A673 (cell line): ENCODE results near the gene SUSD6. TPM values are rescaled to one million over a fixed set of nuclear protein-coding genes. Genes with fewer than 3 reads are reported as not detected.

Experiments
- BruUV-seq: library from RNA; stranded (reverse); fragments of 400-500 nt; replicated peaks from 2 replicates; lab custom pipeline; 2021; lab: Mats Ljungman, UMichigan
- CTCF ChIA-PET: fragments of 300-600 bp; sonication (Branson Sonifier 250); formaldehyde crosslinking; loops from one replicate; lab custom pipeline; 2022; ENCODE audit warnings: antibody characterized with exemption; lab: Charles Lee
- POLR2A ChIA-PET: fragments of 300-600 bp; sonication (Branson Sonifier 250); formaldehyde crosslinking; loops from one replicate; lab custom pipeline; 2022; ENCODE audit warnings: antibody characterized with exemption; ENCODE audit not compliant: low non-redundant PET; lab: Charles Lee
- DNase-seq: peaks from one replicate; pipeline ENCODE4 v3.0.0-alpha.2; 2015; ENCODE audit warnings: low spot score
- H3K27ac ChIP-seq: fragments of 200-600 bp; sonication (generic); 2 replicates; pipeline ENCODE4 v1.5.1; 2016; ENCODE audit warnings: mixed run types, low read depth, mild to moderate bottlenecking, mixed read lengths, antibody characterized with exemption, low read length; ENCODE audit not compliant: poor library complexity, severe bottlenecking
- H3K27me3 ChIP-seq: fragments of 200-600 bp; sonication (generic); replicated peaks from 2 replicates; pipeline ENCODE4 v1.6.1; 2017; ENCODE audit warnings: mixed run types, low read depth, mild to moderate bottlenecking, mixed read lengths, antibody characterized with exemption, low read length; ENCODE audit not compliant: insufficient read depth, poor library complexity
- H3K36me3 ChIP-seq: fragments of 200-600 bp; sonication (generic); 2 replicates; pipeline ENCODE4 v1.6.1; 2016; ENCODE audit warnings: mixed run types, mild to moderate bottlenecking, mixed read lengths, antibody characterized with exemption, low read length; ENCODE audit not compliant: insufficient read depth, poor library complexity, severe bottlenecking
- H3K4me1 ChIP-seq: fragments of 200-600 bp; sonication (generic); 2 replicates; pipeline ENCODE4 v1.6.1; 2017; ENCODE audit warnings: mixed run types, mild to moderate bottlenecking, mixed read lengths, antibody characterized with exemption, low read length; ENCODE audit not compliant: insufficient read depth, poor library complexity, severe bottlenecking
- H3K4me3 ChIP-seq: fragments of 200-600 bp; sonication (generic); 2 replicates; pipeline ENCODE4 v1.5.1; 2016; ENCODE audit warnings: low read depth, mixed run types, mild to moderate bottlenecking, mixed read lengths, low read length; ENCODE audit not compliant: poor library complexity, severe bottlenecking
- H3K9me3 ChIP-seq: fragments of 200-600 bp; sonication (generic); 2 replicates; pipeline ENCODE4 v1.6.1; 2016; ENCODE audit warnings: mixed run types, low read depth, mild to moderate bottlenecking, mixed read lengths, antibody characterized with exemption, low read length; ENCODE audit not compliant: poor library complexity, severe bottlenecking
- CTCF ChIP-seq: fragments of 300-800, 200-600 bp; sonication (generic); conservative IDR thresholded peaks from 2 replicates; pipeline ENCODE4 v1.5.1; 2017; ENCODE audit warnings: low read depth, mild to moderate bottlenecking, antibody characterized with exemption, low read length, moderate library complexity, mixed read lengths
- EZH2 ChIP-seq: fragments of 200-600 bp; sonication (generic); IDR thresholded peaks from 2 replicates; pipeline ENCODE4 v1.6.1; 2017; ENCODE audit warnings: borderline replicate concordance, low read depth, mild to moderate bottlenecking, mixed read lengths, antibody characterized with exemption, low read length; ENCODE audit not compliant: poor library complexity, severe bottlenecking
- intact Hi-C: fragments of 100-400 bp; cut with micrococcal nuclease; formaldehyde crosslinking; loops from one replicate; pipeline ENCODE4 v1.10.0; 2022; ENCODE audit not compliant: unreplicated experiment
- total RNA-seq: library from RNA; stranded (reverse); gene quantifications from 2 replicates; pipeline ENCODE4 v1.2.3, GENCODE V29; 2021

Gene SUSD6
- total RNA-seq, 1 experiment from 2014 or later = 9.2 TPM

- no peaks in the 10 kb centered on the region for H3K27me3 ChIP-seq
- intact Hi-C loops = no loop called here
- BruUV-seq = no TSS peak
- DNase-seq = no peak
- H3K27ac ChIP-seq = peak overlapping the region; percentile 73
- H3K36me3 ChIP-seq = no peaks in the 10 kb centered on the region
- ChIA-PET CTCF (no interaction called here), POLR2A (no interaction called here)
- peak overlapping the region; percentile 28 for H3K4me3 ChIP-seq
- H3K9me3 ChIP-seq = no peaks in the 10 kb centered on the region
- TF ChIP-seq EZH2 = no peak
- no peak for TF ChIP-seq CTCF
- peaks cover 28% of the 10 kb centered on the region for H3K4me1 ChIP-seq
Measured at GRCh38 chr14:69615121-69615495, 3.7 kb downstream of the SUSD6 start.

GRCh38 chr14:69615496-69616407 is 4.4 kb downstream of the SUSD6 start:
- no peaks in the 10 kb centered on the region for H3K27me3 ChIP-seq
- intact Hi-C loops = no loop called here
- H3K27ac ChIP-seq = peak overlapping the region; percentile 73
- CTCF ChIA-PET = no interaction called here
- peak overlapping the region; percentile 28 for H3K4me3 ChIP-seq
- DNase-seq = peak; percentile 75
- H3K9me3 ChIP-seq = no peaks in the 10 kb centered on the region
- BruUV-seq = no TSS peak
- POLR2A ChIA-PET = interaction anchor here (0.7 kb wide), 1 partner anchor 674 kb away, joined by 3 read pairs; no protein-coding TSS in a partner anchor
- no peak for TF ChIP-seq EZH2
- TF ChIP-seq CTCF = no peak
- H3K36me3 ChIP-seq = no peaks in the 10 kb centered on the region
- peaks cover 24% of the 10 kb centered on the region for H3K4me1 ChIP-seq

GRCh38 chr14:69616408-69616773 is 5.0 kb downstream of the SUSD6 start:
- intact Hi-C loops = no loop called here
- BruUV-seq = no TSS peak
- no peaks in the 10 kb centered on the region for H3K36me3 ChIP-seq
- H3K9me3 ChIP-seq = no peaks in the 10 kb centered on the region
- POLR2A ChIA-PET = interaction anchor here (0.7 kb wide), 1 partner anchor 674 kb away, joined by 3 read pairs; no protein-coding TSS in a partner anchor
- H3K27me3 ChIP-seq = no peaks in the 10 kb centered on the region
- CTCF ChIA-PET = no interaction called here
- peak overlapping the region; percentile 28 for H3K4me3 ChIP-seq
- peaks cover 22% of the 10 kb centered on the region for H3K4me1 ChIP-seq
- TF ChIP-seq CTCF = no peak
- no peak for TF ChIP-seq EZH2
- DNase-seq = no peak
- peak overlapping the region; percentile 73 for H3K27ac ChIP-seq
